GM13977 (cell line): ENCODE data around the gene HCK.
A peak's percentile ranks its signal among the peaks of the same experiment; 100 is the strongest.

Experiments used
- DNase-seq: peaks from one replicate; pipeline ENCODE4 v3.0.0; 2012; ENCODE audit warnings: low spot score
- in situ Hi-C: fragments of 300-500 bp; cut with MboI; formaldehyde crosslinking; loops from one replicate; pipeline ENCODE4 v1.12.0; 2022; ENCODE audit warnings: low sequenced_read_pairs, low pct_unique_long_range_greater_than_20kb, mixed read lengths, inconsistent platforms; ENCODE audit not compliant: unreplicated experiment
- TF ChIP-seq, protein P1 (sequence below): IDR thresholded peaks from 2 replicates; pipeline ENCODE4 v1.5.1; 2012; ENCODE audit warnings: mild to moderate bottlenecking, control low read depth; ENCODE audit not compliant: insufficient read depth; ENCODE audit errors: extremely low read depth, missing control alignments

Gene HCK

GRCh38 chr20:32052090-32052777 is at the start of gene HCK:
TSS of gene HCK (plus strand) at chr20:32052242.
- peak; percentile 64 for DNase-seq
- in situ Hi-C loops = no loop called here
- TF ChIP-seq, protein P1, sequence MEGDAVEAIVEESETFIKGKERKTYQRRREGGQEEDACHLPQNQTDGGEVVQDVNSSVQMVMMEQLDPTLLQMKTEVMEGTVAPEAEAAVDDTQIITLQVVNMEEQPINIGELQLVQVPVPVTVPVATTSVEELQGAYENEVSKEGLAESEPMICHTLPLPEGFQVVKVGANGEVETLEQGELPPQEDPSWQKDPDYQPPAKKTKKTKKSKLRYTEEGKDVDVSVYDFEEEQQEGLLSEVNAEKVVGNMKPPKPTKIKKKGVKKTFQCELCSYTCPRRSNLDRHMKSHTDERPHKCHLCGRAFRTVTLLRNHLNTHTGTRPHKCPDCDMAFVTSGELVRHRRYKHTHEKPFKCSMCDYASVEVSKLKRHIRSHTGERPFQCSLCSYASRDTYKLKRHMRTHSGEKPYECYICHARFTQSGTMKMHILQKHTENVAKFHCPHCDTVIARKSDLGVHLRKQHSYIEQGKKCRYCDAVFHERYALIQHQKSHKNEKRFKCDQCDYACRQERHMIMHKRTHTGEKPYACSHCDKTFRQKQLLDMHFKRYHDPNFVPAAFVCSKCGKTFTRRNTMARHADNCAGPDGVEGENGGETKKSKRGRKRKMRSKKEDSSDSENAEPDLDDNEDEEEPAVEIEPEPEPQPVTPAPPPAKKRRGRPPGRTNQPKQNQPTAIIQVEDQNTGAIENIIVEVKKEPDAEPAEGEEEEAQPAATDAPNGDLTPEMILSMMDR = no peak

GRCh38 chr20:32003325-32003724 is 48.7 kb upstream of the HCK start:
- DNase-seq = no peak
- in situ Hi-C loops = no loop called here
- TF ChIP-seq, protein P1 = no peak

DNA sequence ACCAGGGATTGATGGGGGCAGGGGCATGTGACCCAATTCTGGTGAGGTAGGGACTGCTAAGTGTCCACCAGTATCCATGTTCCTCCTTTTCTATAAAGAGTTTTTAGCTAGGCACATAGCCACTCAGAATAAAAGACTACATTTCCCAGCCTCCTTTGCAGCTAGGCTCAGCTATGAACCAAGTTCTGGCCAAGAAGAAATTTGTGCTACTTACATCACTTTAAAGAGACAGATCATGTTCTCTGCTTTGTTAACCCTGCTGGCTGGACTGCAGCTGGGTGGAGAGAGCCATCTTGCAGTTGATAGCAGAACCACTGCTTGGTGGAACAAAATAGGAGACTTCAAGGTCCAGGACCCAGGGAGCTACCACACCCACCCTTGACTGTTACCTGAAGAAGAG is 47.1 kb upstream of the HCK start:
- TF ChIP-seq, protein P1 = no peak
- no peak for DNase-seq
- in situ Hi-C loops = no loop called here

DNA sequence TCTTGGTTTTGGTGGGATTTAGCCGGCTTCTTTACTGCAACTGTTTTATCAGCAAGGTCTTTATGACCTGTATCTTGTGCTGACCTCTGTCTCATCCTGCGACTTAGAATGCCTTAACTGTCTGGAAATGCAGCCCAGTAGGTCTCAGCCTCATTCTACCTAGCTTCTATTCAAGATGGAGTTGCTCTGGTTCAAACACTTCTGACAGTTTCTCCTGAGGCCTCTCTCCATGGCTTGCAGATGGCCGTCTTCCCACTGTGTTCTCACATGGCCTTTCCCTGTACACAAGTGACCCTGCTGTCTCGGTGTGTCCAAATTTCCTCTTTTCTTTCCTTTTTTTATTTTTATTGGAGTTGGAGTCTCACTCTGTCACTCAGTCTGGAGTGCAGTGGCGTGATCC is 46.0 kb upstream of the HCK start:
- in situ Hi-C loops = no loop called here
- no peak for DNase-seq
- TF ChIP-seq, protein P1 = no peak

GRCh38 chr20:32006841-32007786 is 44.9 kb upstream of the HCK start:
- in situ Hi-C loops = no loop called here
- no peak for DNase-seq
- TF ChIP-seq, protein P1 = no peak

- in situ Hi-C loops = no loop called here
- TF ChIP-seq, protein P1 = no peak
- no peak for DNase-seq
These were observed 44.0 kb upstream of the HCK start for GRCh38 chr20:32007787-32008616.
